ENCODE results near the gene C3orf18.

GRCh38 chr3:50603261-50604109 is 35.9 kb upstream of the C3orf18 start:
- TF ChIP-seq FOXK2 (IDR thresholded peaks at IDR 0.05), result no peak
- TF ChIP-seq LEF1 (IDR thresholded peaks at IDR 0.05; ENCODE audit: borderline replicate concordance), result no peak
- TF ChIP-seq SUZ12 (IDR thresholded peaks at IDR 0.05), result no peak
- TF ChIP-seq FOXM1 (IDR thresholded peaks at IDR 0.05; ENCODE audit: borderline replicate concordance), result no peak
- no peak for TF ChIP-seq TARDBP (IDR thresholded peaks at IDR 0.05)
